ENCODE data around the gene HNRNPH1.

HNRNPH1 gene

GRCh38 chr5:179613460-179614071, 9.9 kb downstream of the HNRNPH1 start:
- H3K27ac Mint-ChIP-seq = peak overlapping the region; percentile 82
- H3K4me3 Mint-ChIP-seq = no peak overlapping the region
- no peaks in the 10 kb centered on the region for H3K27me3 Mint-ChIP-seq
- peaks cover 58% of the 10 kb centered on the region for H3K4me1 Mint-ChIP-seq (ENCODE audit: low read depth)
- H3K9me3 Mint-ChIP-seq = no peaks in the 10 kb centered on the region
- H3K36me3 Mint-ChIP-seq (ENCODE audit: low read depth) = peaks cover 86% of the 10 kb centered on the region

- Mint-ChIP-seq H3K36me3 (ENCODE audit: low read depth) (peaks cover 80% of the 10 kb centered on the region), H3K27ac (peak overlapping the region; percentile 41), H3K9me3 (no peaks in the 10 kb centered on the region), H3K4me1 (ENCODE audit: low read depth) (peaks cover 58% of the 10 kb centered on the region), H3K4me3 (peak overlapping the region; percentile 28), H3K27me3 (no peaks in the 10 kb centered on the region)
Observed at GRCh38 chr5:179612577-179613459, 10.7 kb downstream of the HNRNPH1 start.

- H3K27ac Mint-ChIP-seq = peak overlapping the region; percentile 77
- H3K9me3 Mint-ChIP-seq = no peaks in the 10 kb centered on the region
- H3K4me3 Mint-ChIP-seq = peak overlapping the region; percentile 20
- peaks cover 61% of the 10 kb centered on the region for H3K36me3 Mint-ChIP-seq (ENCODE audit: low read depth)
- no peaks in the 10 kb centered on the region for H3K27me3 Mint-ChIP-seq
- peaks cover 38% of the 10 kb centered on the region for H3K4me1 Mint-ChIP-seq (ENCODE audit: low read depth)
Observed at GRCh38 chr5:179610903-179611265, 12.6 kb downstream of the HNRNPH1 start.

- Mint-ChIP-seq H3K4me1 (ENCODE audit: low read depth) (peaks cover 34% of the 10 kb centered on the region), H3K36me3 (ENCODE audit: low read depth) (peaks cover 61% of the 10 kb centered on the region), H3K4me3 (peak overlapping the region; percentile 5), H3K9me3 (no peaks in the 10 kb centered on the region), H3K27ac (peak overlapping the region; percentile 77), H3K27me3 (no peaks in the 10 kb centered on the region)
Observed at GRCh38 chr5:179610109-179610902, 13.2 kb downstream of the HNRNPH1 start.

- Mint-ChIP-seq H3K27ac (peak overlapping the region; percentile 29), H3K36me3 (ENCODE audit: low read depth) (peaks cover 58% of the 10 kb centered on the region), H3K4me1 (ENCODE audit: low read depth) (peaks cover 32% of the 10 kb centered on the region), H3K9me3 (no peaks in the 10 kb centered on the region), H3K4me3 (no peak overlapping the region), H3K27me3 (no peaks in the 10 kb centered on the region)
Observed at GRCh38 chr5:179609834-179610108, 13.7 kb downstream of the HNRNPH1 start.

- H3K27me3 Mint-ChIP-seq = no peaks in the 10 kb centered on the region
- H3K4me1 Mint-ChIP-seq (ENCODE audit: low read depth) = peaks cover 27% of the 10 kb centered on the region
- H3K27ac Mint-ChIP-seq = peak overlapping the region; percentile 68
- H3K9me3 Mint-ChIP-seq = no peaks in the 10 kb centered on the region
- H3K36me3 Mint-ChIP-seq (ENCODE audit: low read depth) = peaks cover 49% of the 10 kb centered on the region
- H3K4me3 Mint-ChIP-seq = no peak overlapping the region
Observed at GRCh38 chr5:179608131-179608581, 15.3 kb downstream of the HNRNPH1 start.

- H3K9me3 Mint-ChIP-seq = no peaks in the 10 kb centered on the region
- H3K4me1 Mint-ChIP-seq (ENCODE audit: low read depth) = peaks cover 23% of the 10 kb centered on the region
- H3K27ac Mint-ChIP-seq = peak overlapping the region; percentile 61
- H3K4me3 Mint-ChIP-seq = no peak overlapping the region
- H3K27me3 Mint-ChIP-seq = no peaks in the 10 kb centered on the region
- peaks cover 45% of the 10 kb centered on the region for H3K36me3 Mint-ChIP-seq (ENCODE audit: low read depth)
Observed at GRCh38 chr5:179607160-179607931, 16.1 kb downstream of the HNRNPH1 start.

- peaks cover 47% of the 10 kb centered on the region for H3K36me3 Mint-ChIP-seq (ENCODE audit: low read depth)
- H3K27ac Mint-ChIP-seq = peak overlapping the region; percentile 61
Observed at GRCh38 chr5:179606910-179607159, 16.6 kb downstream of the HNRNPH1 start.

GRCh38 chr5:179606071-179606909, 17.2 kb downstream of the HNRNPH1 start:
- Mint-ChIP-seq H3K27me3 (no peaks in the 10 kb centered on the region), H3K27ac (peak overlapping the region; percentile 52), H3K4me3 (no peak overlapping the region), H3K36me3 (ENCODE audit: low read depth) (peaks cover 47% of the 10 kb centered on the region), H3K9me3 (no peaks in the 10 kb centered on the region), H3K4me1 (ENCODE audit: low read depth) (peaks cover 19% of the 10 kb centered on the region)

More at GRCh38 chr5:179606910-179607159, 16.6 kb downstream of the HNRNPH1 start:
- no peaks in the 10 kb centered on the region for H3K27me3 Mint-ChIP-seq
- H3K4me1 Mint-ChIP-seq (ENCODE audit: low read depth) = peaks cover 22% of the 10 kb centered on the region
- no peak overlapping the region for H3K4me3 Mint-ChIP-seq
- no peaks in the 10 kb centered on the region for H3K9me3 Mint-ChIP-seq

- Mint-ChIP-seq H3K4me3 (no peak overlapping the region), H3K9me3 (no peaks in the 10 kb centered on the region), H3K27ac (peak overlapping the region; percentile 2), H3K4me1 (ENCODE audit: low read depth) (peaks cover 14% of the 10 kb centered on the region), H3K27me3 (no peaks in the 10 kb centered on the region), H3K36me3 (ENCODE audit: low read depth) (peaks cover 44% of the 10 kb centered on the region)
Observed at GRCh38 chr5:179605026-179605833, 18.2 kb downstream of the HNRNPH1 start.

GRCh38 chr5:179603308-179603707, 20.2 kb downstream of the HNRNPH1 start:
- H3K9me3 Mint-ChIP-seq = no peaks in the 10 kb centered on the region
- H3K27ac Mint-ChIP-seq = no peak overlapping the region
- no peak overlapping the region for H3K4me3 Mint-ChIP-seq
- H3K4me1 Mint-ChIP-seq (ENCODE audit: low read depth) = peaks cover 2% of the 10 kb centered on the region
- no peaks in the 10 kb centered on the region for H3K27me3 Mint-ChIP-seq
- H3K36me3 Mint-ChIP-seq (ENCODE audit: low read depth) = peaks cover 49% of the 10 kb centered on the region

GRCh38 chr5:179601871-179602625, 21.4 kb downstream of the HNRNPH1 start:
- H3K27ac Mint-ChIP-seq = no peak overlapping the region
- H3K9me3 Mint-ChIP-seq = no peaks in the 10 kb centered on the region
- H3K4me3 Mint-ChIP-seq = no peak overlapping the region
- peaks cover 57% of the 10 kb centered on the region for H3K36me3 Mint-ChIP-seq (ENCODE audit: low read depth)
- H3K27me3 Mint-ChIP-seq = no peaks in the 10 kb centered on the region
- H3K4me1 Mint-ChIP-seq (ENCODE audit: low read depth) = no peaks in the 10 kb centered on the region

GRCh38 chr5:179599973-179600372, 23.5 kb downstream of the HNRNPH1 start:
- H3K4me1 Mint-ChIP-seq (ENCODE audit: low read depth) = no peaks in the 10 kb centered on the region
- H3K36me3 Mint-ChIP-seq (ENCODE audit: low read depth) = peaks cover 63% of the 10 kb centered on the region
- H3K27ac Mint-ChIP-seq = no peak overlapping the region
- H3K4me3 Mint-ChIP-seq = no peak overlapping the region
- no peaks in the 10 kb centered on the region for H3K9me3 Mint-ChIP-seq
- no peaks in the 10 kb centered on the region for H3K27me3 Mint-ChIP-seq
